NCI-H187 treated with DMSO at 0.1 percent for 48 hours (cell line): ENCODE data around the gene CALU.

Source experiments
- DNase-seq: peaks from one replicate; lab custom pipeline; 2025; lab: John Stamatoyannopoulos, UW

The CALU gene

DNA sequence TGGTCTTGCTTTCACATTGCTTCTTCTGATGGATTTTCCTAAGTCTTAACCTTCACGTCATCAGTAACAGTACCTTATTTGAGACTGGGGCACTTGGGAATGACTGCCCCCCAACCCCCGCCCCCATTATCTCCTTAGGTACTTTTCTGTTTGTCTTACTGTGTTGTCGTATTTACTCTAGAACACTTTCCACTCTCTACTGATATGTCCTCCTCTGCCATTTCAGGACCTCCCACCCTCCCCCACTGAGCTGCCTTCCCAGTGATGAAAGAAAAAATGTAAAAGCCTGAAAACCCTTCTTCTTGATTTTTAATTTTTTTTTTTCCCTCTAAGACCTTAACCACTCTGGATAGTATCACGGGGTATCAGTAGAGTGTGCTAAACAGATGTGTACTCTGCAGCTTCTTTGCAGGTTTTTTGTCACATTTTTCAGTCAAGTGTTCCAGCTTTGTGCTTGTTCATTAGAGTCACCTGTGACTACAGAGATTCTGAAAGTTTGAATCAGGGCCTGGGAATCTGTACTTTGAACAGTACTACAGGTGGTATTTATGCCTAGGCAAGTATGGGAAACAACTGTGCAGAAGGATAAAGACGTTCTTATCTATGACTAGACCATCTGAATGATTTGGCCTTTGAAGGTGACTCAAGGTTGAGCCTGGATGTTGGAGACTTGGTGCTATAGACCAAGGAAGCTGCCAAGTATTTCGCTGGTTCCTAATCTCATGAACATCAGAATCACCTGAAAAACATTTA is 8.3 kb downstream of the CALU start:
- no peak for DNase-seq

DNA sequence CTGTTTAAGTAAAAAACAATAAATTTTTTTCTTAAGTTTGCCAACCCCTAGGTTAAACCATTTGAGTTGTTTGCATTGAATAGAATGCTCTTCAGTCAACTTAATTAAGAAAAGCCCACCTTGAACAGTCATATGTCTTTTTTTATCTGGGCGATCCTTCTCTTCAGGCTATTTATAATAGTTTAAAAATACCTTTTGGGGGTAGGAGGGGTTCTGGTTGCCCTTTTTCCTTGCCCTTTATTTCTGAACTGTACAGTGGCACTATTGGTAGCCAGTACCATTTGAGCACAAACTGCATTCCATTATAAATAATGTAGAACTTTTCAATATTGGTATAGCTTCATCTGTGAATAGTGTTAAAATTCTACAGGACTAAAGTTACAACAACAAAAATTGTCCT is 13.1 kb downstream of the CALU start:
- DNase-seq, result no peak

DNA sequence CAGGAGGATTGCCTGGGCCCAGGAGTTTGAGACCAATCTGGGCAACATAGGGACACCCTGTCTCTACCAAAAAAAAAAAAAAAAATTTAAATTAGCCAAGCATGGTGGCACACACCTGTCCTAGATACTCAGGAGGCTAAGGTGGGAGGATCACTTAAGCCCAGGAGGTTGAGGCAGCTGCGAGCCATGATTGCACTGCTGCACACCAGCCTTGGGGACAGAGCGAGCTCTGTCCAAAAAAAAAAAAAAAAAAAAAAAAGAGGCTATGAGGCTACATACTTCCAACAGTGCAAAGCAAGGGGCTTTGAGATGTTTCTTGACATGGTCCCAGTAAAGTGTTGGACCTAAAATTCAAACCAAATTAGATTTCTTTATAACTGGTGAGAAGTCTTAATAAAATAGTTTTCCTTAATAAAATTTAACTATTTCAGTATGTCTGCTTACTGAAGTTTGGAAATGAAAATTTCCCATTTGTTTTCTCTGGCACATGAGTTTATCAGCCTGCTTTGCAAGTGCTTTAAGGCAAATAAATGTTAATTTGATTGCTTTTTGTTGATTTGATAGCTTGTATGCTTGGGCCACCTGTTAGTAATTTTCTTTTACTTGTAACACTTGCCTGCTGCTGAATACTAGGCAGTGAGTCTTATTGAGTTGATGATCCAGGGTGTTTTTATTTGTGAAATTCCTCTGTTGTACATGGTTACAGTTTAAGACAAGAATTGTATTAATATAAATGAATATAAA is 16.1 kb downstream of the CALU start:
- DNase-seq, result no peak

DNA sequence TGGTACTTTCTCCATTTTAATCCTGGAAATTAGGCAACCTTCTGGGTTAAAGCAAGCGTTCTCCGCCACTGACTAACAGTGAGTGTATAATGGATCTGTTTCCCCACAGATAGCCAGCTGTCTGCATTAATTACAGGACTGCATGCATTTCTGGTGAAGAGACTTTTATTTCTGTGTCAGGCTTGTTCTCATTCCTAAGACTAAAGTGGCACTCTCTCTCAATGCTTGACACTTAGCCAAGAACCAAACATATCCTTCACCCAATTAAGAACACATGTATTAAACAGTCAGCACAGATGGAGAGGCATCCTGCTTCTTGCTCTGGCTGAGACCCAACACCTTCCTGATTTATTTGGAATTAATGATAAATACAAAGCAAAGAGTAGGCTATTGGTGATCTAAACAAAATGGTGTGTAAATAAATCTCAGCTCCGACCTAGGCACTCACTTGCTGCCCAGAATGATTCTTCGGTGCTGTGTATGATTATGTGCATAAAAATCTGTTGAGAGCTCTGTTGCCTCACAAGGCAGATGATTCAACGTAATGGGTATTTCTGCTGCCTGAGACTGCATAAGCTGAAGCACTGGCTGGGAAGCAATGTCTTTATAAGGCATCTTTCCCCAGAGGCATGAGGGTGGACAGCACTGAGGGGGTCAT is 16.8 kb downstream of the CALU start:
- no peak for DNase-seq

DNA sequence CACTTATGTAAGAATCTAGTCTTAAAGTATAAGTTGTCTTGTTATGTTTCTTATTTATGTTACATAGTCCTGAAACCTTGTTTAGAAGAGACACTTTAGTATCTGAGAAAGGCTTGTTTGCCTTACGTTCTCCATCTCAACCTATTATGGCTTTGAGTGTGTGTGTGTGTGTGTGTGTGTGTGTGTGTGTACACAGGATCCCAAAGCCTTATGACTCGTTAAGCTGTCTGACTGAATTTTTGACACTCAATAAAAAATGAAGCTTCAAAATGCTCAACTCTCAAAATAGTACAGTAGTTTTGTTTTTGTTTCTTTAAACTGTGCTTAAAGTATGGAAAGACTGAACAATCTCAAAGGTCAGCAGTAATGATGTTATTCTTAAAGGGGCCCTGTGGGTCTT is 18.0 kb downstream of the CALU start:
- no peak for DNase-seq

DNA sequence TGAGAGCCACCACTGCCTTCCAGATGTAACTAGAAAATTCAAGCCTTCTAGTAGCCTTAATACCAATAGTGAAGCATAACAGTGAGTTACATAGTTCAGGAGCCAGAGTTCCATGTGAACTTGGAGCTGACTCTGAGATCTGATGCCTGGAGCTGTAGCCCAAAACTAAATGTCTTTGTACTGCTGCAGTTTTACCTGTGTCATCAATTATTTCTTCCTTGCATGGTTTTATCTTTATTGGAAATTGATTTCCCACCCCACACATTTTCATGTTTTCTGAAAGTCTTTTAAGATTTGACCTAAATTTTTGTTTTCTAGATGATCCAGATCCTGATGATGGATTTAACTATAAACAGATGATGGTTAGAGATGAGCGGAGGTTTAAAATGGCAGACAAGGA is 19.4 kb downstream of the CALU start:
- DNase-seq, result no peak

DNA sequence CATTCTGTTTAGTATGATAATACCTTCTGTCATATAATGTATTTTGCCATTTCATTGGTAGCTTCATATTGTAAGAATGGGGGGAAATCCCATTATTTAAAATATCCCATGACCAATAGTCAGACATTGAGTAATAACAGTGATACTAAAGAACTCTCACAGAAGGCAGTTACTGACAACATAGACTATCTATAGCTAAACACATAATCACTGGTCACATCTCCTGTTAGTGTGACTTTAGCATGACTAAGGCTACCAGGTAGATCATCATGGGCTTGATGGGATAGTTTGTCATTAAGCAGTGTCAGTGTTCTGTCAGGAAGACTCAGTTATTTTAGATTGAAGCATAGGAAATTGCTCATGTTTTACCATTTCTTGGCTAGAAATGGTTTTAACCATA is 20.1 kb downstream of the CALU start:
- no peak for DNase-seq

DNA sequence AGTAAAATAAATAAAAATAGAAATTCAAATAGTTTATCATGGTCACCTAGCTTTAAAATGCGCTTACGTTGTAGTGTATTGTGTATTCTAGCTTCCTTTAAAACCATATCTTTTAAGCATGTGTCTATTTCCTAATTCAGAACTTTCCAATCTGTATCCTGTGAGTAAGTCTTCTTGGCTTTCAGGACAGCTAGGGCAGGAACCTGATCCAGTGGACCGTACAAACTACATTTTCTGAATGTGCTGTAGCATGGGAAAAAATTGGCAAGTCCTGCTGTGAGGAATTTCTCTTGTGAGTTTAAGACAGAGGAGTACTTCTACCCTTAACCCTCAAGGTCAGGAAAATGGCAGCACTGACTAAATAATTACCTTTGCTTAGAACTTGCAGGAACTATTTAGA is 24.4 kb downstream of the CALU start:
- no peak for DNase-seq

DNA sequence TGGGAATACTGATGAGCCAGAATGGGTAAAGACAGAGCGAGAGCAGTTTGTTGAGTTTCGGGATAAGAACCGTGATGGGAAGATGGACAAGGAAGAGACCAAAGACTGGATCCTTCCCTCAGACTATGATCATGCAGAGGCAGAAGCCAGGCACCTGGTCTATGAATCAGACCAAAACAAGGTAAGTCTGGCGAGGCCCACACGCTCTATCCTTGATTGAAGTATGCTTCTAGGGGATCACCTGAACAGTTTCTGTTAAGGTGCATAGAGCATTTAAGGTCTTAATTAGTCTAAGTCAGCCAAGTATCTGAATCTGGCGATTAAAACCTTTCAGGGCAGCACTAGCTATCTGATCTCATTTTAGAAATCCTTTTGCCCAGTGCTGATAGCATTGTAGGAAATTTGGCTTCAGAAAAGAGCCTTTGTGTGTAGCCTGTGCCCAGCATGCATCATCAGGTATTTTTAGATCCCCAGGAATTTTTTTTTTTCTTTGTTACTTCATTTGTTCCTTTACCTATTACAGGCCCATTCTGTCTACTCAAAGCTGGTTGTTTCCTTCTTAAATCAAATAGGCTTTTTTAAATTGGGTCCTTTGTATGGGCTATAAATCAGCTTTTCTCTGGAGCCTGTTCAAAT is 28.4 kb downstream of the CALU start:
- DNase-seq, result no peak

DNA sequence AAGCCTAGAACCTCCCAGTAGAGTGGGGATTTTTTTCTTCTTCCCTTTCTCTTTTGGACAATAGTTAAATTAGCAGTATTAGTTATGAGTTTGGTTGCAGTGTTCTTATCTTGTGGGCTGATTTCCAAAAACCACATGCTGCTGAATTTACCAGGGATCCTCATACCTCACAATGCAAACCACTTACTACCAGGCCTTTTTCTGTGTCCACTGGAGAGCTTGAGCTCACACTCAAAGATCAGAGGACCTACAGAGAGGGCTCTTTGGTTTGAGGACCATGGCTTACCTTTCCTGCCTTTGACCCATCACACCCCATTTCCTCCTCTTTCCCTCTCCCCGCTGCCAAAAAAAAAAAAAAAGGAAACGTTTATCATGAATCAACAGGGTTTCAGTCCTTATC is 31.1 kb downstream of the CALU start:
- DNase-seq, result no peak

DNA sequence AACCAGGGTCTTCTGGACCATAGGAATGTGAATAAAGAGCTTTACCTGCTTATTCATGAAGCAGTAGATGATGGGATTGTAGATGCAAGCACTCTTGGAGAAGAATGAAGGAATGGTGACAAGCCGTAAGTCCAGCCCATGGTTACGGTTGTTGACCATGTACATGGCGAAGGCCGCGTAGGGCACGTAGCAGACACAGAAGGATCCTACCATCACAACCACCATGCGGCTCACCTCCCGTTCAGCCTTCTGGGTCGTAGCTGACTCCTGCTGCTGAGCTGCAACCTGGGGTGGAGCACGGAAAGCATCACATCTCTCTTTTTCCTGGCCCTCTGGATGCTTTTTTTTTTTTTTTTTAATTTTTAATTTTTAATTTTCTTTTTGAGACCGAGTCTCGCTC is 34.4 kb downstream of the CALU start:
- DNase-seq, result no peak

DNA sequence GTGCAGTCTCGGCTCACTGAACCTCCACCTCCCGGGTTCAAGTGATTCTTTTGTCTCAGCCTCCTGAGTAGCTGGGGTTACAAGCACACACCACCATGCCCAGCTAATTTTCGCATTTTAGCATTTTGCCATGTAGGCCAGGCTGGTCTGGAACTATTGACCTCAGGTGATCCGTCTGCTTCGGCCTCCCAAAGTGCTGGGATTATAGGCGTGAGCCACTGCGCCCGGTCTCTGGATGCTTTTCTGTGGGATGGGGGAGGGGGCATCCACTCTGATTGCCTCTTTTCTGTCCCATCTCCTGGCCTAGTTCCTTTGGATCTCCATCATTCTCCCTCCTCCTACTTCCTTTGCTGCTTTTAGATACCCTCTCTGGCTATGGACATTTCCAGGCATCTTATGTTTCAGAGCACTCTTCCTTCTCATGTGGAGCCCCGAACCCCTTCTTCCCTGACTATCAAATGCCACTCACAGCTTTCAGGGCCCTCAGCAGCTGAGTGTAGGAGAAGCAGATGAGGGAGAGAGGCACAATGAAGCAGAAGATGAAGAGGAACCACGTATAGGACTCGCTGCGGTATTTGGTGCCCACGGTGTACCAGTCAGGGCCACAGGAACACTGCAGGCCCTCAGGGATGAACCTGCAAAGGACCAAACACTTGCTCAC is 35.0 kb downstream of the CALU start:
- no peak for DNase-seq

DNA sequence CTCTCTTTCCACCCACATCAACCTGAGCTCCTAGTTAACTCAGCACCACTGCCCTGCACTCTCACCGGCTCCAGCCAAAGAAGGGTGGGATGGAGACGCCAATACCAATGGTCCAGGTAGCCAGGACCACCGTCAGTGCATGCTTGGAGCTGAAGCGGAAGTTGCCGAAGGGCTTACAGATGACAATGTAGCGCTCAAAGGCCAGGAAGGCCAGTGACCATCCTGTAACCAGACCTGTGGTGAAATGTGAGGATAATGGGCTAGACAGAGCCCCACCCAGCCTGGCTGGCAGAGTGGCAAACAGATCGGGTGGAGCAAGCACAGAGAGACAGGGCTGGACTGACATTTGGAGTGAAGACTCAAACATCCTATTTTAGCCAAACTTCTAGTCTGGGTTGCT is 35.8 kb downstream of the CALU start:
- DNase-seq, result no peak

DNA sequence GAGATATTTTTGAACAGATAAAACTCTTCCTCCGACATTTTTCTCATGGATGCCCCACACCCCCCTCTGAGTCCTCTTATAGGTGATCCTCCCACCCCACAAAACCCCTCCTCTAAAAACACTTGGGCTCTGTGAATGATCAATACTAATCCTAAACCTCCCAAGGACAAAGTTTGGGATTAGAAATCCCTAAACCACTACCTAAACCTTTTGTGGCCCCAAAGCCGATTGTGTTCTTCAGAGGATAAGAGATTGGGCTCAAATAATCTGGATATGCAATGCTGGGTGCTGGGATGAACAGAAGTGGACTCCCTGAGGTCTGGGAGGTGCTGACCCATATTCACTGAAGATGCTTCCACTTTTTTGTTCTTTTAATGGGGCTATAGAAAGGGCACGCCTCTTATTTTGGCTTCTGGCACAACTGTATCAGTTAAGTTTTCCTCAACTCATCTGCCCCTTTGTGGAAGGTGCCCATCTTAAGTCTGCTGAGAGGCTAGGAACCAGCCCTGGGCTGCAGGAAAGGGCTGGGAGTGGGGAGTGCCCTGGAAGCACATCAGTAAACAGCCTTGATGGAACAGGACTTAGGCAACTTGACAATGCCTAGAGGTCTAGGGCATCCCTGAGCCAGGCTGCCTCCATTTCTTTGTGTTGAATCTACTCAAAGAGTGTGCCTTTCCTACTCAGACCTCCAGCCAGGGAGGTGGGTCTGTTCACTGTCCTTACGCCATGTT is 36.8 kb downstream of the CALU start, which contains the start of gene OPN1SW:
Gene OPN1SW, minus strand, starts transcription at position 51 of the 731 bp plus-strand sequence. Its CDS starts 13 bp downstream, at position 38.
- DNase-seq, result no peak

DNA sequence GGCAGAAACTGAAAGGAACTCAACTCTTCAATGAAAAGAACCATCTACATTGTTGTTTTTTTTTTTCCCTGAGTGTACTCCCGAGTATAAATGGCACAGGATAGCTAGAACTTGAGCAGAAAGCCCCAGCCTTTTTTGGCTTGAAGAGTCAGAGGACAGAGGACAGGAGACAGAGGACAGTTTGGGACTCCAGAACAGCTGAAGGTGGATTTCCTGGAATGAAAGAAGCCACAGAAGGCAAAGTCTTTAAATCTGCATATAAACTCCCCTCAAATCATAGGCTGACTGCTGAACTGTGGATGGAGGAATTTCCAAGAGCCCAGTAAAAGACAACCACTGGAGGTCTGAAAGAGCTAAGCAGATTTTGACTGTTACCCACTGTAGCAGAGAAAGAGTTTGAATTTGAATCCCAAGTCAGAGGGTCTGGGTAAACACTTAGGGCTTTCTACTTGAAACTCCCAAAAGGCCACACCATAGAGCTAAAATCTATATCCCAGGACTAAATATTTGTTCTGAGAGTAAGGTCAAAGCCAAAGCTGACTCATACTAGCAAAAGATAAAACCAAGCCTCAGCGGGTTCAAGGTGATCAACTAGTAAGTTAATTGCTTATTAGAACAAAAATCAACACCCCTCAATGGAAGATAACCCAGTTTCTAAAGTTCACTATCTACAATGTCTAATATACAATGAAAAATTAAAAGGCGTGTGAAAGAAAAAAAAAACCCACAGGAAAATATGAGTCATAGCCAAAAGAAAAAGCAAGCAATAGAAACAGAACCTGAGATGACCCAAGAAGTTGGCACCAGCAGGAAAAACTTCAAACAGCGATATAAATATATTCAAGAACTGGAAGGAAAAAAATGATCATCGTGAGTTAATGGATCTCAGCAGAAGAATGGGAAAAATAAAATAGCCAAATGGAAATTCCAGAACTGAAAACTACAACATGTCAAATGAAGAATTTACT is 38.3 kb downstream of the CALU start:
- no peak for DNase-seq

DNA sequence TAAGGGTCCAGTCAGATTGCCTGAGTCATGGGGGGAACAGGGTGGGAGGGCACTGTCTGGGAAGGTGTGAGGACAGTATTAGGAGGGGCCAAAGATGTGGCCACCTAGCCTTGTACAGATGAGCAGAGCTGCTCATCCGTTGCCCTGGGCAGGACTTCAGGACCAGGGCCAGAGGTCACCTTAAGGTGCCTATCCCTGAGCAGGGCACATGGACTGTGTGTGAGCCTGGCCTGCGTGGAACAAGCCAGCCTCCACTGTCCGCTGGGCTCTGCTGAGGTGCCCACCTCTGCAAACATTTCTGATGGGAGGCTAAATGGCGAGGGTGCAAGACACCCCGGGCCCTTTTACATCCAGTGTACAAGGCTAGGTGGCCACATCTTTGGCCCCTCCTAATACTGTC is 39.8 kb downstream of the CALU start:
- DNase-seq, result no peak

DNA sequence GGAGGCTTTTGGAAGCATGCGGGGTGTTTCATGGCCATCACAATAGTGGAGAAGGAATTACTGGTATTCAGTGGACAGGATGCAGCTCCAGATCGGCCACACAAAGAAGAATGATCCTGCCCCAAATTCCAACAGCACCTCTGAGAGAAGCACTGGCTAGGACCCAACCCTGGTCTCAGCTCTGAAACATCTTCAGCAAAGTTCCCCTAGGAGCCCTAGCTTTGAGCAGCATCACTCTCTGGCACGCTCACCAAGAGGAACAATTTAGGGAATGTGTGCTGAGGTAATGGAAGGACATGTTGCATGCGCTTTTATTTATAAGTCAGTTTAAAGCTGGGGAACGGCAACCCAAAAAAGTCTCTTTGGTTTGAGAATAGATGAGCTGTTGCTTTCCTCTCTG is 42.0 kb downstream of the CALU start:
- DNase-seq, result no peak

DNA sequence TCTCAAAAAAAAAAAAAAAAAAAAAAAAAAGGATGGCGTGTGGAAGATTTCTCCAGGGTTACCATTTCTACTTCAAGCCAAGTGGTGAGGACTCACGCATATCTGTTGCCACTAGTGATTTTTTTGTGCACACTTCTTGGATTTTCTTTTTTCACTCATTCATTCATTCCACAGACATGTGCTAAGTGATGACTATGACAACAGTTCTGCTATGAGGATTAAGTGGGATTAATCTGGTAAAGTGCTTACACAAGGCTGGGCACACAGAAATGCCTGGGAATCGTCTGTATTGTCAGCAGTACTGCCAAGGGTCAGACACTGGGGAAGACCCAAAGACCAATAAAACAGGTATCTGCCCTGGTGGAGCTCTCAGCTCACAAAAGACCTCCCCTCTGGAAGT is 42.7 kb downstream of the CALU start:
- no peak for DNase-seq

DNA sequence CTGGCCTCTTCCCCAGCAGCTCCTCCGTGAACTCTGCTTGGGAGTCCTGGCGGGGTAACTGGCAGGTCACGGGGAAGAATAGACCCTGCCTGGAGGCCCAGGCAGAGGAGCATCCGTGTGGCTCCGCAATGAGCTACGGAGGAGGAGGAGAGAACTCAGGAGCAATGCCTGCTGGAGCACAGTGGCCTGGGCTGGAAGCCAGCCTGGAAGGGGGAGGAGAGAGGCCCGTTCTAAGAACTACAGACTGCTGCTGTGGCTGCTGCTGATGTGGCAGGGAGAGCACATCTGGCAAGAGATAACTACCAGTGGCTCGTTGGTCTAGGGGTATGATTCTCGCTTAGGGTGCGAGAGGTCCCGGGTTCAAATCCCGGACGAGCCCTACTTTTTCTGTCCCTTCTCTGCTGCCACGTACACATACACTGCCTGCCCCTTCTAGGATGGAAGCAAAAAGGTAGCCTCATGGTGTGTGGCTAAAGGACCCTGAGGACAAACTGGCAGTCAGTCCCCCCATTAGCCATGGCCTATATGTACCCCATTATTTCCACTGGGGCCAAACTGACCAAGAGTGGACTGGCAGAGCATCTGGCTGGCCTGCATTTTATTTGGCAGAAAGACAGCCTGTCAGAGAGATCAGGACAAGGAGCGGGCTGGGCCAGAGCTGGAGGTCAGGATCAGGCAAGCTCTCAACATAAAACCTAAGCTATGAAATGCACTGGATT is 44.1 kb downstream of the CALU start:
- DNase-seq, result no peak

DNA sequence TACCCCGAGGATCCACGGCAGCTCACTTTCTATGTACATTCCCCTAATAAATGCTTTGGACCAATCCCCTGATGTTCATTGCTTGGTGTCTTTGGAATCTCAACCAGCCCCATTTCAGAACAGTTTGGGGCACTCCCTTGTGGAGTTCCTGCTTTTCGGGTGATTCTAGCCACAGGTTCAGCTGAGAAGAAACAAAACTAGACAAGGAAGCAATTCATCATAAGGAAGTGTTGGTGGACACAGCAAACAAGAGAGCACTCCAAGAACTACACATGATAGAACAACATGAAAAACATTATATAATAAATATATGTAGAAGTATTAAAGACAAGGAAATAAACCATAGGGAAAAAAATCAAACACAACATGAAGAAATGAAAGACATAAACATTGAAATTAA is 46.6 kb downstream of the CALU start:
- no peak for DNase-seq
